ENCODE measurements around the gene ROR1. TPM values are rescaled to one million over a fixed set of nuclear protein-coding genes. Genes with fewer than 3 reads are reported as not detected.
A peak's percentile ranks its signal among the peaks of the same experiment; 100 is the strongest.

Gene ROR1
- total RNA-seq, 4 donors from 2014 or later = 2.6 to 37.6 (median 11.5) TPM

- no peak for TF ChIP-seq POLR2A (IDR thresholded peaks at IDR 0.05)
- TF ChIP-seq CTCF (IDR thresholded peaks at IDR 0.05) = no peak
- H3K36me3 ChIP-seq = no peaks in the 10 kb centered on the region
- peaks cover 0 to 10% of the 10 kb centered on the region in 2 donors for H3K4me1 ChIP-seq
- H3K9me3 ChIP-seq = no peaks in the 10 kb centered on the region
- no peak for DNase-seq
- H3K4me3 ChIP-seq = no peak overlapping the region
- intact Hi-C loops (cut with DNase I; ENCODE audit: low total_unique reads) = no loop called here
- H3K27me3 ChIP-seq = no peaks in the 10 kb centered on the region
- H3K27ac ChIP-seq = no peak overlapping the region
Measured at GRCh38 chr1:63914706-63915105, 140.9 kb downstream of the ROR1 start.

- intact Hi-C loops (cut with DNase I; ENCODE audit: low total_unique reads) = no loop called here
- H3K4me1 ChIP-seq = peaks cover 0 to 7% of the 10 kb centered on the region in 2 donors
- no peaks in the 10 kb centered on the region for H3K9me3 ChIP-seq
- DNase-seq = no peak
- H3K27ac ChIP-seq = no peak overlapping the region
- no peak for TF ChIP-seq POLR2A (IDR thresholded peaks at IDR 0.05)
- peak in 3 of 4 experiments; percentile 11 to 41 (median 26) for TF ChIP-seq CTCF (IDR thresholded peaks at IDR 0.05)
- no peaks in the 10 kb centered on the region for H3K36me3 ChIP-seq
- H3K4me3 ChIP-seq = no peak overlapping the region
- H3K27me3 ChIP-seq = no peaks in the 10 kb centered on the region
Measured at GRCh38 chr1:63915121-63915520, 141.3 kb downstream of the ROR1 start.

- TF ChIP-seq POLR2A (IDR thresholded peaks at IDR 0.05) = no peak
- no peak for TF ChIP-seq CTCF (IDR thresholded peaks at IDR 0.05)
- H3K9me3 ChIP-seq = no peaks in the 10 kb centered on the region
- intact Hi-C loops (cut with DNase I; ENCODE audit: low total_unique reads) = no loop called here
- no peak overlapping the region for H3K27ac ChIP-seq
- H3K36me3 ChIP-seq = no peaks in the 10 kb centered on the region
- H3K4me3 ChIP-seq = no peak overlapping the region
- H3K4me1 ChIP-seq = peaks cover 0 to 13% of the 10 kb centered on the region in 2 donors
- no peaks in the 10 kb centered on the region for H3K27me3 ChIP-seq
- no peak for DNase-seq
Measured at GRCh38 chr1:63916485-63917360, 142.9 kb downstream of the ROR1 start.

GRCh38 chr1:63917571-63918417, 144.0 kb downstream of the ROR1 start:
- Histone ChIP-seq H3K27me3 (no peaks in the 10 kb centered on the region), H3K27ac (no peak overlapping the region), H3K36me3 (no peaks in the 10 kb centered on the region), H3K4me1 (peaks cover 0 to 13% of the 10 kb centered on the region in 2 donors), H3K4me3 (no peak overlapping the region), H3K9me3 (no peaks in the 10 kb centered on the region)
- DNase-seq = no peak
- TF ChIP-seq CTCF (IDR thresholded peaks at IDR 0.05) = no peak
- intact Hi-C loops (cut with DNase I; ENCODE audit: low total_unique reads) = no loop called here

All from uterus (tissue), 4 donors.